ENCODE measurements around the gene TSHZ2. TPM values are rescaled to one million over a fixed set of nuclear protein-coding genes. Genes with fewer than 3 reads are reported as not detected.
"Not testable (repeated sequence)": the region's sequence is repeated elsewhere in the genome, so short reads cannot be mapped to it uniquely, and the experiment has no call there.

The TSHZ2 gene
- total RNA-seq, 1 donor from 2014 or later, result 9.9 TPM

DNA sequence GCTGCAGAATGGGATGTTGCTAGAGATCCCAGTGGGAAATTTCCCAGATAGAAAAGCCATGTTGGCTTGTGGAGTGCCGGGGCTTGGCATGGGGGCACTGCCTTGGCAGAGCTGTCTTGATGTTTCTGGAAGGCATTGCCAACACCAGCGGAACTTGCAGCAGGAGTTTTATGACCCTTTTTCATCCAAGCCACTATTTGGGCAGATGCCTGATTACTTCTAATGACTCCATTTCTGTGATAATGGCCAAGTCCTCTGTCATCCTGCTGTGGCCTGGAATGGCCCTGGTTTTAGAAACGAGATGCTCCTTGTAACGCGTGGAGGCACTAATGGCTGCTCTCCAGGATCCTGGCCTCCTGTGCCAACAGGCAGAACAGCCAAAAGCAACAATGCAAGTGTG is 392.5 kb downstream of the TSHZ2 start:
- Histone ChIP-seq H3K4me1 (ENCODE audit: control insufficient read depth in 3 of 3, insufficient read depth in 3 of 3, low read length in 3 of 3) (no peaks in the 10 kb centered on the region), H3K27ac (ENCODE audit: low read depth, low read length) (no peak overlapping the region), H3K36me3 (ENCODE audit: control insufficient read depth in 3 of 3, insufficient read depth in 3 of 3, low read length in 3 of 3) (no peaks in the 10 kb centered on the region), H3K9me3 (ENCODE audit: control insufficient read depth in 3 of 3, low read length in 3 of 3) (no peaks in the 10 kb centered on the region), H3K4me3 (ENCODE audit: low read length in 3 of 3) (no peak overlapping the region), H3K9ac (ENCODE audit: low read depth in 1 of 3, low read length in 3 of 3) (no peak overlapping the region), H3K27me3 (ENCODE audit: control insufficient read depth in 3 of 3, insufficient read depth in 3 of 3, low read length in 3 of 3) (peaks cover 0 to 16% (median 0%) of the 10 kb centered on the region in 3 donors)

DNA sequence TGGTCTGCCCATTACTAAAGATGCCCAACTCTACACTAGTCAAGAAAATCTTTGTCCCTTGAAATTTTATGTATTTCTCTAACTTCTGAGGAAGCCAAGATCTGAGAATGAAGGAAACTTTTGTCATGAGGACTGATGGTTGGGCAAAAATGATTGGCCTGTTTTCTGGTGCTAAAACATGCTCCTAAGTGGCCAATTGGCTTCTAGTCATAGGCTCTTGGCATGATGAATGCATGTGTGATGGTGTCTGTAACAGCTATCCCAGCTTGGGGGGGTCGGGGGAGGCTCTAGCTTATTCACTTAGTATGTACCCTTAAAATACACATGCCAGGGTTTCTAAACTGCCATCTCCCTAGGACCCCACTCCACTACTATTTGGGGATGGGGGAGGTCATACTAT is 392.9 kb downstream of the TSHZ2 start:
- Histone ChIP-seq H3K36me3 (ENCODE audit: control insufficient read depth in 3 of 3, insufficient read depth in 3 of 3, low read length in 3 of 3) (no peaks in the 10 kb centered on the region), H3K9me3 (ENCODE audit: control insufficient read depth in 3 of 3, low read length in 3 of 3) (no peaks in the 10 kb centered on the region), H3K27me3 (ENCODE audit: control insufficient read depth in 3 of 3, insufficient read depth in 3 of 3, low read length in 3 of 3) (peaks cover 0 to 16% (median 0%) of the 10 kb centered on the region in 3 donors), H3K4me1 (ENCODE audit: control insufficient read depth in 3 of 3, insufficient read depth in 3 of 3, low read length in 3 of 3) (no peaks in the 10 kb centered on the region), H3K4me3 (ENCODE audit: low read length in 3 of 3) (no peak overlapping the region), H3K9ac (ENCODE audit: low read depth in 1 of 3, low read length in 3 of 3) (no peak overlapping the region), H3K27ac (ENCODE audit: low read depth, low read length) (no peak overlapping the region)

DNA sequence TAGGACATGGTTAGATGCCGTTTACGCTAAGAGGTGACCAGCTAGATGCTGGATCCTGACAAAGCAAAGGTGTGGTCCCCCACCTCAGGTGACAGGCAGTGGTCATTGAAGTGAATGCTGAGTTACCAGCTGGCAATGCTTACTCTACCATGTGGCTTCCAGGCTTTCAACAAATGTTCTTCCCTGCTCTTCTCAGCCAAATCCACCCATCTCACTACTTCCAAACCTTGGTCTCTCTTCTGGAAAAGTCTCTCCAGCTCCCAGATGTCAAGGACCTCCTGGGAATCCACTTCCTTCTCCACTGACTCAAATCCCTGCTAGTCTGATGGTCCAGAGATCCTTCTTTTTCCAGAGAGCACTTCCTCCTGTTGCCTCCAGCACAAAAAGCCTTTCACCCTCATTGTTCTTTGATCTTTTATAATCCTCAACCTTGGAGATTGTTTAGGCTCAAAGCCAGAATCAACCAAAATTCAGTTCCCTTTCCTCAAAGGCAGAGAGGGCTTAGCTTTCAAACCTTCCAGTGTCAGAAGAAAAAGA is 393.4 kb downstream of the TSHZ2 start:
- H3K4me3 ChIP-seq (ENCODE audit: low read length in 3 of 3), result no peak overlapping the region
- H3K27me3 ChIP-seq (ENCODE audit: control insufficient read depth in 3 of 3, insufficient read depth in 3 of 3, low read length in 3 of 3), result peaks cover 0 to 16% (median 0%) of the 10 kb centered on the region in 3 donors
- H3K4me1 ChIP-seq (ENCODE audit: control insufficient read depth in 3 of 3, insufficient read depth in 3 of 3, low read length in 3 of 3), result no peaks in the 10 kb centered on the region
- no peak overlapping the region for H3K9ac ChIP-seq (ENCODE audit: low read depth in 1 of 3, low read length in 3 of 3)
- H3K9me3 ChIP-seq (ENCODE audit: control insufficient read depth in 3 of 3, low read length in 3 of 3), result no peaks in the 10 kb centered on the region
- H3K36me3 ChIP-seq (ENCODE audit: control insufficient read depth in 3 of 3, insufficient read depth in 3 of 3, low read length in 3 of 3), result no peaks in the 10 kb centered on the region
- H3K27ac ChIP-seq (ENCODE audit: low read depth, low read length), result no peak overlapping the region

DNA sequence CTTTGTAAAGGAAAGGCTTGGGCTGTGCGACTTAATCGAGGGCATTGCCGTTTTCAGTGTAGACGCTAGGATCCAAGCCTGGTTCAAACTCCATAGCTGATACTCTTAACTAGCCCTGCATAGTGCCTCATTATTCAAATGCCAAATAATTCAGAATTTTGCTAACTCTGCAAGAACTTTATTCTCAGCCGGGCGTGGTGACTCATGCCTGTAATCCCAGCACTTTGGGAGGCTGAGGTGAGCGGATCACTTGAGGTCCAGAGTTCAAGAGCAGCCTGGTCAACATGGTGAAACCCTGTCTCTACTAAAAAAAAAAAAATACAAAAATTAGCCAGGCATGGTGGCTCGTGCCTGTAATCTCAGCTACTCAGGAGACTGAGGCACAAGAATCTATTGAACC is 394.8 kb downstream of the TSHZ2 start:
- not testable (repeated sequence) for H3K9ac ChIP-seq (ENCODE audit: low read depth in 1 of 3, low read length in 3 of 3); H3K4me3 ChIP-seq (ENCODE audit: low read length in 3 of 3)

DNA sequence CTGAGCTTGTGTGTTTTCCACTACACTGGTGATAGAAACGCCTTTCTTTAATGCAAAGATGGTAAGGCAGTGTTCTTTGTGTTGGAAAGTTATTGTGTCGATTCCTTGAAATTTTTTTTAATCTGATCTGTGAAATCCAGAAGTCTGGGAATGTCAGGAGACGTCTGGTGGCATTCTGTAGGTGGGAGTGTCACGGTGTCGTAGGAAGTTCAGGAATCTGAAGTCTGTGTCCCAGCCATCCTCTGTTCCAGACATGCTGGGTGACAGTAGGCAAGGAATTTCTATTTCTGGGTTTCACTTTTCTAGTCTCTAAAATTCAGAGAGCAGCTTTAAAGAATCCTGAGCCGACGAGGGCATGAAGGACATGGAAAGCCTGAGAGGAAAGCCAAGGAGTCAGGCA is 397.7 kb downstream of the TSHZ2 start:
- Histone ChIP-seq H3K4me1 (ENCODE audit: control insufficient read depth in 3 of 3, insufficient read depth in 3 of 3, low read length in 3 of 3) (no peaks in the 10 kb centered on the region), H3K4me3 (ENCODE audit: low read length in 3 of 3) (no peak overlapping the region), H3K36me3 (ENCODE audit: control insufficient read depth in 3 of 3, insufficient read depth in 3 of 3, low read length in 3 of 3) (no peaks in the 10 kb centered on the region), H3K27me3 (ENCODE audit: control insufficient read depth in 3 of 3, insufficient read depth in 3 of 3, low read length in 3 of 3) (peaks cover 0 to 8% (median 0%) of the 10 kb centered on the region in 3 donors), H3K9ac (ENCODE audit: low read depth in 1 of 3, low read length in 3 of 3) (no peak overlapping the region), H3K9me3 (ENCODE audit: control insufficient read depth in 3 of 3, low read length in 3 of 3) (peaks cover 0 to 1% (median 0%) of the 10 kb centered on the region in 3 donors), H3K27ac (ENCODE audit: low read depth, low read length) (no peak overlapping the region)

More for the DNA sequence above, 394.8 kb downstream of the TSHZ2 start:
- H3K9me3 ChIP-seq (ENCODE audit: control insufficient read depth in 3 of 3, low read length in 3 of 3); H3K4me1 ChIP-seq (ENCODE audit: control insufficient read depth in 3 of 3, insufficient read depth in 3 of 3, low read length in 3 of 3); H3K27ac ChIP-seq (ENCODE audit: low read depth, low read length); H3K36me3 ChIP-seq (ENCODE audit: control insufficient read depth in 3 of 3, insufficient read depth in 3 of 3, low read length in 3 of 3): not testable (repeated sequence)
- peaks cover 0 to 16% (median 0%) of the 10 kb centered on the region in 3 donors for H3K27me3 ChIP-seq (ENCODE audit: control insufficient read depth in 3 of 3, insufficient read depth in 3 of 3, low read length in 3 of 3)

DNA sequence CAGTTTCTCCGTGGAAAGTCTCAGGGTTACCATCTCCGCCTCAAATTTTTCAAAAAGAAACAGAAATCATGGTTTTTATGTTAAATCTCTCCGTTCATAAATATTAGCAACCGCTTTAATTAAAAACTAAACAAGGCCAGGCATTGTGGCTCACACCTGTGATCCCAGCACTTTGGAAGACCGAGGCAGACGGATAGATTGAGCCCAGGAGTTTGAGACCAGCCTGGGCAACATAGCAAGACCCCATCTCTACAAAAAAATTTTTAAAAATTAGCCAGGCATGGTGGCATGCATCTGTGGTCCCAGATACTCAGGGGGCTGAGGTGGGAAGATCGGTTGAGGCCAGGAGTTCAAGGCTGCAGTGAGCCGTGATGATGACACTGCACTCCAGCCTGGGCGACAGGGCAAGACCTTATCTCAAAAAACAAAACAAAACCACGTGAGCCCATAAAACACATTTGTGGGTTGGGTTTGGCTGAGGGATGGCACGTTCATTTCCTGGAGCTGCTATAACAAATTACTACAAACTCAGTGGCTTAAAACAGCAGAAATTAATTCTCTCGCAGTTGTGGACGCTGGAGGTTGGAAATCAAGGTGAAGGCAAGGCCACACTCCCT is 398.3 kb downstream of the TSHZ2 start:
- H3K4me3 ChIP-seq (ENCODE audit: low read length in 3 of 3), result no peak overlapping the region
- no peak overlapping the region for H3K27ac ChIP-seq (ENCODE audit: low read depth, low read length)
- H3K36me3 ChIP-seq (ENCODE audit: control insufficient read depth in 3 of 3, insufficient read depth in 3 of 3, low read length in 3 of 3), result no peaks in the 10 kb centered on the region
- no peak overlapping the region for H3K9ac ChIP-seq (ENCODE audit: low read depth in 1 of 3, low read length in 3 of 3)
- H3K4me1 ChIP-seq (ENCODE audit: control insufficient read depth in 3 of 3, insufficient read depth in 3 of 3, low read length in 3 of 3), result no peaks in the 10 kb centered on the region
- peaks cover 0 to 7% (median 0%) of the 10 kb centered on the region in 3 donors for H3K27me3 ChIP-seq (ENCODE audit: control insufficient read depth in 3 of 3, insufficient read depth in 3 of 3, low read length in 3 of 3)
- H3K9me3 ChIP-seq (ENCODE audit: control insufficient read depth in 3 of 3, low read length in 3 of 3), result peaks cover 0 to 1% (median 0%) of the 10 kb centered on the region in 3 donors

DNA sequence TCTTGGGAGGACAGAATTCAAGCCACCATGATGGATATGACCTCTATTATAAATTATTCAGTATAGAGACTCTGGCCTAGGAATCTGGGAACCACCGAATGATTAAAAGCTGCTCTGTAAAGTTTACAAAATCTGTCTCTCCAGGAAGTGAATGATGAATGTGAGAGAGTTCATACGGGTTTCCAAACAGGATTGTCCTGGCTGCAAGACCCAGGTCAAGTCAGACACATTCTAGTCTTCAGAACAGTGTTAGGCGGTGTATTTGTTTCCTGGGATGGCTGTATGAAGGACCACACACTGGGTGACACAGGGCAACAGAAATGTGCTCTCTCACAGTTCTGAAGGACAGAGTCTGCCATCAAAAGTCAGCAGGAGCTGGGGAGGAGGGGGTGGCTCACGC is 399.1 kb downstream of the TSHZ2 start:
- Histone ChIP-seq H3K36me3 (ENCODE audit: control insufficient read depth in 3 of 3, insufficient read depth in 3 of 3, low read length in 3 of 3) (no peaks in the 10 kb centered on the region), H3K27ac (ENCODE audit: low read depth, low read length) (no peak overlapping the region), H3K9ac (ENCODE audit: low read depth in 1 of 3, low read length in 3 of 3) (no peak overlapping the region), H3K4me3 (ENCODE audit: low read length in 3 of 3) (no peak overlapping the region), H3K9me3 (ENCODE audit: control insufficient read depth in 3 of 3, low read length in 3 of 3) (peaks cover 0 to 1% (median 0%) of the 10 kb centered on the region in 3 donors), H3K27me3 (ENCODE audit: control insufficient read depth in 3 of 3, insufficient read depth in 3 of 3, low read length in 3 of 3) (peaks cover 0 to 4% (median 0%) of the 10 kb centered on the region in 3 donors), H3K4me1 (ENCODE audit: control insufficient read depth in 3 of 3, insufficient read depth in 3 of 3, low read length in 3 of 3) (no peaks in the 10 kb centered on the region)

DNA sequence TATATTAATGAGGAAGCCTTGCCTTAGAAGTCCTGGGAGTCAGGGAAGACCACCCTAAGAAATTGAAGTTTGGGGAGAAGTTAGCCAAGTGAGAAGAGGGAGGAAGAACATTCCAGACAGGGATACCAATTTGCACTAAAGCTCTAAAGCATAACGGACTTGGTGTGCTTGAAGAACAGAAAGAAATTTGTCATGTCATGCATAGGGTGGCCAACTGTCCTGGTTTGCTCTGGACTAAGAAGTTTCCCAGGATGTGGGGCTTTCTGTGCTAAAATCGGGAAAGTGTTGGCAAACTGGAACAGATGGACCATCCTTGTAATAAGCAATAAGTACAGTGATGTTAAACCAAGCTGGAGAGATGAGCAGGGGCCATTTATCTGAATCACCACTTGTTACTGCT is 403.9 kb downstream of the TSHZ2 start:
- Histone ChIP-seq H3K9ac (ENCODE audit: low read depth in 1 of 3, low read length in 3 of 3) (no peak overlapping the region), H3K4me1 (ENCODE audit: control insufficient read depth in 3 of 3, insufficient read depth in 3 of 3, low read length in 3 of 3) (peaks cover 0 to 4% (median 0%) of the 10 kb centered on the region in 3 donors), H3K9me3 (ENCODE audit: control insufficient read depth in 3 of 3, low read length in 3 of 3) (no peaks in the 10 kb centered on the region), H3K4me3 (ENCODE audit: low read length in 3 of 3) (no peak overlapping the region), H3K27ac (ENCODE audit: low read depth, low read length) (no peak overlapping the region), H3K36me3 (ENCODE audit: control insufficient read depth in 3 of 3, insufficient read depth in 3 of 3, low read length in 3 of 3) (no peaks in the 10 kb centered on the region), H3K27me3 (ENCODE audit: control insufficient read depth in 3 of 3, insufficient read depth in 3 of 3, low read length in 3 of 3) (no peaks in the 10 kb centered on the region)

DNA sequence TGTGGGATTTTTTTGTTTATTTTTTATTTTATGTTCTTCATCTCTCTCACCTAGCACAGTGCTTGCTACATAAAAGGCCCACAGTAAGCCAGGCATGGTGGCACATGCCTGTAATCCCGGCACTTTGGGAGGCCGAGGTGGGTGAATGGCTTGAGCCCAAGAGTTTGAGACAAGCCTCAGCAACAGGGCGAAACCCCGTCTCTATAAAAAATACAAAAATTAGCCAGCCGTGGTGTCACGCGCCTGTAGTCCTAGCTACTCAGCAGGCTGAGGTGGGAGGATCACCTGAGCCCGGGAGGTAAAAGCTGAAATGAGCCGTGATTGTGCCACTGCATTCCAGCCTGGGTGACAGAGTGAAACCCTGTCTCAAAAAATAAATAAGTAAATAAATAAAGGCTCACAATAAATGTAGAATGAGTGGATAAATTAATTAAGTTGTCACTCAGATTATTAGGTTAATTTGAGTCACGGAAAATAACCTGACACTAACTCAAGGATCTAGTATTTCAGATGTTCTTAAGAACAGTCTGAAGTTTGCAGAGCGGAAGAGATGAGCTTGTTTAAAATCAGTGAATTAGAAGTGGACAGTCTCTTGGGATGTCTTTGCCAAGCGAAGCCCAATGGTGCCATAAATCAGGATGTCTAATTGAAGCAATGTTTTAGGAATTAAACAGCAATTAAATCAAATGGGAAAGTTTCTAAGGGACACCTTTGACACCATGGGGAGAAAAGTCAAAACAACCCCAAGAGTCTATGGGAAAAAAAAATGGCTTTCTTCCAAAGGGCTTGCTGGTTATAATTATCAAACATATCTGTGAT is 407.1 kb downstream of the TSHZ2 start:
- H3K27ac ChIP-seq (ENCODE audit: low read depth, low read length), result no peak overlapping the region
- no peaks in the 10 kb centered on the region for H3K27me3 ChIP-seq (ENCODE audit: control insufficient read depth in 3 of 3, insufficient read depth in 3 of 3, low read length in 3 of 3)
- peaks cover 0 to 8% (median 0%) of the 10 kb centered on the region in 3 donors for H3K4me1 ChIP-seq (ENCODE audit: control insufficient read depth in 3 of 3, insufficient read depth in 3 of 3, low read length in 3 of 3)
- H3K4me3 ChIP-seq (ENCODE audit: low read length in 3 of 3), result no peak overlapping the region
- no peaks in the 10 kb centered on the region for H3K36me3 ChIP-seq (ENCODE audit: control insufficient read depth in 3 of 3, insufficient read depth in 3 of 3, low read length in 3 of 3)
- H3K9me3 ChIP-seq (ENCODE audit: control insufficient read depth in 3 of 3, low read length in 3 of 3), result no peaks in the 10 kb centered on the region
- no peak overlapping the region for H3K9ac ChIP-seq (ENCODE audit: low read depth in 1 of 3, low read length in 3 of 3)

DNA sequence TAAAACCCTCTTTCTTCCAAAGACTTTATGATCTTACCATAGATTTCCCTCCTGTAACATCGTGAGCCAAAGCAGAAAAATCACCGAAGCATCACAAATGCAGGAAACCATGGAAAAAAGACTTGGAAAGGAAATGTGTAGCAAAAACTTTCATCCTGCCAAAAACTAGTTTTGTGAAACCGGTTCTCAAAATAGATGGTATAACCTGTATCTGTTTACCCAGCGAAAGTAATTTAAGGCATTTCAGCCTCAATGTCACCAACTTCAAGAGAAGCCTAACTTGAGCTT is 407.6 kb downstream of the TSHZ2 start:
- Histone ChIP-seq H3K27me3 (ENCODE audit: control insufficient read depth in 3 of 3, insufficient read depth in 3 of 3, low read length in 3 of 3) (no peaks in the 10 kb centered on the region), H3K4me1 (ENCODE audit: control insufficient read depth in 3 of 3, insufficient read depth in 3 of 3, low read length in 3 of 3) (peaks cover 0 to 8% (median 0%) of the 10 kb centered on the region in 3 donors), H3K36me3 (ENCODE audit: control insufficient read depth in 3 of 3, insufficient read depth in 3 of 3, low read length in 3 of 3) (no peaks in the 10 kb centered on the region), H3K27ac (ENCODE audit: low read depth, low read length) (no peak overlapping the region), H3K9me3 (ENCODE audit: control insufficient read depth in 3 of 3, low read length in 3 of 3) (no peaks in the 10 kb centered on the region), H3K4me3 (ENCODE audit: low read length in 3 of 3) (no peak overlapping the region), H3K9ac (ENCODE audit: low read depth in 1 of 3, low read length in 3 of 3) (no peak overlapping the region)

Measured in skeletal muscle tissue (tissue), 4 donors.